ENCODE results near the gene ATP1A4. TPM values are rescaled to one million over a fixed set of nuclear protein-coding genes. Genes with fewer than 3 reads are reported as not detected.

Gene ATP1A4
- total RNA-seq, 1 donor from 2014 or later = 1.2 TPM

GRCh38 chr1:160166166-160166868 lies 14.9 kb downstream of the ATP1A4 start:
- DNase-seq (ENCODE audit: low spot score) (no peak), ATAC-seq (no peak)
- intact Hi-C loops (cut with DNase I) = no loop called here

GRCh38 chr1:160167056-160167455 lies 15.7 kb downstream of the ATP1A4 start:
- DNase-seq (ENCODE audit: low spot score) (no peak), ATAC-seq (no peak)
- intact Hi-C loops (cut with DNase I) = no loop called here

GRCh38 chr1:160167580-160167979 lies 16.2 kb downstream of the ATP1A4 start:
- intact Hi-C loops (cut with DNase I) = no loop called here
- ATAC-seq = no peak
- no peak for DNase-seq (ENCODE audit: low spot score)

- DNase-seq (ENCODE audit: low spot score) = no peak
- intact Hi-C loops (cut with DNase I) = no loop called here
- no peak for ATAC-seq
These were observed 16.6 kb downstream of the ATP1A4 start for GRCh38 chr1:160168016-160168415.

GRCh38 chr1:160168609-160169369 lies 17.4 kb downstream of the ATP1A4 start:
- ATAC-seq (peak; percentile 77), DNase-seq (ENCODE audit: low spot score) (no peak)
- intact Hi-C loops (cut with DNase I) = no loop called here

- DNase-seq (ENCODE audit: low spot score) (no peak), ATAC-seq (no peak)
- intact Hi-C loops (cut with DNase I) = no loop called here
These were observed 18.4 kb downstream of the ATP1A4 start for GRCh38 chr1:160169553-160170399.

GRCh38 chr1:160171354-160171753 lies 20.0 kb downstream of the ATP1A4 start:
- ATAC-seq (no peak), DNase-seq (ENCODE audit: low spot score) (no peak)
- intact Hi-C loops (cut with DNase I) = no loop called here

GRCh38 chr1:160171980-160172379 lies 20.6 kb downstream of the ATP1A4 start:
- DNase-seq (ENCODE audit: low spot score) (no peak), ATAC-seq (no peak)
- intact Hi-C loops (cut with DNase I) = no loop called here

- intact Hi-C loops (cut with DNase I) = no loop called here
- DNase-seq (ENCODE audit: low spot score) (no peak), ATAC-seq (no peak)
These were observed 25.8 kb downstream of the ATP1A4 start for GRCh38 chr1:160177231-160177630.

GRCh38 chr1:160177667-160178066 lies 26.3 kb downstream of the ATP1A4 start:
- DNase-seq (ENCODE audit: low spot score) (no peak), ATAC-seq (no peak)

GRCh38 chr1:160178731-160179130 lies 27.3 kb downstream of the ATP1A4 start:
- intact Hi-C loops (cut with DNase I) = no loop called here
- DNase-seq (ENCODE audit: low spot score) (no peak), ATAC-seq (no peak)

More at GRCh38 chr1:160177667-160178066, 26.3 kb downstream of the ATP1A4 start:
- intact Hi-C loops (cut with DNase I) = no loop called here

GRCh38 chr1:160179336-160179735 lies 27.9 kb downstream of the ATP1A4 start:
- intact Hi-C loops (cut with DNase I) = no loop called here
- DNase-seq (ENCODE audit: low spot score) (no peak), ATAC-seq (no peak)

- DNase-seq (ENCODE audit: low spot score) (no peak), ATAC-seq (no peak)
- intact Hi-C loops (cut with DNase I) = no loop called here
These were observed 34.8 kb downstream of the ATP1A4 start for GRCh38 chr1:160186246-160186645.

- no peak for DNase-seq (ENCODE audit: low spot score)
- no peak for ATAC-seq
- intact Hi-C loops (cut with DNase I) = no loop called here
These were observed 35.3 kb downstream of the ATP1A4 start for GRCh38 chr1:160186729-160187128.

- intact Hi-C loops (cut with DNase I) = no loop called here
- no peak for ATAC-seq
These were observed 36.0 kb downstream of the ATP1A4 start for GRCh38 chr1:160187407-160187806.

GRCh38 chr1:160188341-160188740 lies 36.9 kb downstream of the ATP1A4 start:
- DNase-seq (ENCODE audit: low spot score) (no peak), ATAC-seq (no peak)
- intact Hi-C loops (cut with DNase I) = no loop called here

More at GRCh38 chr1:160187407-160187806, 36.0 kb downstream of the ATP1A4 start:
- DNase-seq (ENCODE audit: low spot score) = no peak

- intact Hi-C loops (cut with DNase I) = no loop called here
- DNase-seq (ENCODE audit: low spot score) = peak; percentile 74
- ATAC-seq = no peak
These were observed 38.5 kb downstream of the ATP1A4 start, which contains the start of gene CASQ1 for GRCh38 chr1:160189649-160190625. Gene CASQ1, plus strand, starts transcription at chr1:160190575. Its CDS starts 177 bp downstream, at chr1:160190752.

- intact Hi-C loops (cut with DNase I) = no loop called here
- ATAC-seq = no peak
These were observed 40.4 kb downstream of the ATP1A4 start for GRCh38 chr1:160191756-160192155.

More at GRCh38 chr1:160191756-160192155, 40.4 kb downstream of the ATP1A4 start:
- no peak for DNase-seq (ENCODE audit: low spot score)

All from sciatic nerve (tissue), 2 donors.